HG03280 (cell line): ENCODE results near the gene ASRGL1.
"Not testable (repeated sequence)": the region's sequence is repeated elsewhere in the genome, so short reads cannot be mapped to it uniquely, and the experiment has no call there.

Experiments
- ATAC-seq: cut with Tn5 transposase; IDR thresholded peaks from one replicate; pipeline ENCODE4 v1.9.1; 2021; ENCODE audit warnings: mild to moderate bottlenecking, moderate library complexity; ENCODE audit not compliant: unreplicated experiment

ASRGL1 gene

GRCh38 chr11:62337303-62338181 is at the start of gene ASRGL1:
ASRGL1 (plus strand) TSS chr11:62337448; CDS start chr11:62337978, 530 bp downstream.
- no peak for ATAC-seq

- no peak for ATAC-seq
These were observed 41.7 kb upstream of the ASRGL1 start for GRCh38 chr11:62295504-62295903.

- no peak for ATAC-seq
These were observed 38.3 kb upstream of the ASRGL1 start, which contains the start of gene SCGB1D4 for GRCh38 chr11:62298975-62299374. SCGB1D4 (minus strand) TSS chr11:62299075; CDS start chr11:62299010, 65 bp downstream.

- no peak for ATAC-seq
These were observed 31.0 kb upstream of the ASRGL1 start for GRCh38 chr11:62306227-62306626.

- ATAC-seq: no peak
These were observed 29.3 kb upstream of the ASRGL1 start for GRCh38 chr11:62307950-62308349.

- no peak for ATAC-seq
These were observed 27.3 kb upstream of the ASRGL1 start for GRCh38 chr11:62309991-62310390.

- ATAC-seq: no peak
These were observed 21.8 kb upstream of the ASRGL1 start for GRCh38 chr11:62315431-62315830.

GRCh38 chr11:62322524-62322923 is 14.7 kb upstream of the ASRGL1 start:
- ATAC-seq: no peak

- ATAC-seq: no peak
These were observed 12.3 kb upstream of the ASRGL1 start for GRCh38 chr11:62324731-62325556.

GRCh38 chr11:62325781-62326180 is 11.5 kb upstream of the ASRGL1 start:
- ATAC-seq: not testable (repeated sequence)

GRCh38 chr11:62326719-62327118 is 10.5 kb upstream of the ASRGL1 start:
- not testable (repeated sequence) for ATAC-seq

GRCh38 chr11:62327541-62327940 is 9.7 kb upstream of the ASRGL1 start:
- ATAC-seq: not testable (repeated sequence)

- ATAC-seq: not testable (repeated sequence)
These were observed 6.0 kb upstream of the ASRGL1 start for GRCh38 chr11:62331264-62331663.

- ATAC-seq: no peak
These were observed 3.5 kb upstream of the ASRGL1 start for GRCh38 chr11:62333768-62334167.

GRCh38 chr11:62336949-62337302 is 322 bp upstream of the ASRGL1 start:
- ATAC-seq: not testable (repeated sequence)

- ATAC-seq: no peak
These were observed 970 bp downstream of the ASRGL1 start for GRCh38 chr11:62338218-62338617.

- no peak for ATAC-seq
These were observed 3.1 kb downstream of the ASRGL1 start for GRCh38 chr11:62340269-62340901.

- ATAC-seq: no peak
These were observed 4.3 kb downstream of the ASRGL1 start for GRCh38 chr11:62341588-62341987.

GRCh38 chr11:62343646-62344190 is 6.5 kb downstream of the ASRGL1 start:
- not testable (repeated sequence) for ATAC-seq

- no peak for ATAC-seq
These were observed 7.0 kb downstream of the ASRGL1 start for GRCh38 chr11:62344210-62344609.

- ATAC-seq: no peak
These were observed 8.6 kb downstream of the ASRGL1 start for GRCh38 chr11:62345861-62346260.
